Ectodermal cell (in vitro differentiated cells): ENCODE data around the gene PLXNA2.

Source experiments
- H3K27ac ChIP-seq: 2 replicates; pipeline ENCODE4 v1.7.0; 2013; ENCODE audit warnings: mild to moderate bottlenecking, low read depth, low read length; ENCODE audit not compliant: insufficient read depth, poor library complexity, severe bottlenecking
- H3K27me3 ChIP-seq: 2 replicates; pipeline ENCODE4 v1.7.0; 2013; ENCODE audit warnings: mild to moderate bottlenecking, low read length; ENCODE audit not compliant: insufficient read depth, control insufficient read depth, poor library complexity, severe bottlenecking
- H3K36me3 ChIP-seq: one replicate; pipeline ENCODE4 v1.7.0; 2013; ENCODE audit warnings: low read length; ENCODE audit not compliant: control insufficient read depth, insufficient read depth
- H3K4me1 ChIP-seq: one replicate; pipeline ENCODE4 v1.7.0; 2013; ENCODE audit warnings: low read length; ENCODE audit not compliant: control insufficient read depth, insufficient read depth
- H3K4me3 ChIP-seq: 2 replicates; pipeline ENCODE4 v1.7.0; 2013; ENCODE audit warnings: low read depth, low read length, control low read depth; ENCODE audit not compliant: insufficient read depth
- H3K9me3 ChIP-seq: 2 replicates; pipeline ENCODE4 v1.7.0; 2013; ENCODE audit warnings: mild to moderate bottlenecking, low read length, moderate library complexity; ENCODE audit not compliant: control insufficient read depth
- WGBS, 2 experiments: methylation state at CpG; one replicate each; pipeline ENCODE4 v1.1.7; 2013; ENCODE audit warnings: missing lambda C conversion rate in 2 of 2; 5-methylcytosine and 5-hydroxymethylcytosine counted together

Gene PLXNA2

GRCh38 chr1:208052135-208052534 lies 192.0 kb downstream of the PLXNA2 start:
- Histone ChIP-seq H3K9me3 (no peaks in the 10 kb centered on the region), H3K36me3 (no peaks in the 10 kb centered on the region), H3K27ac (no peak overlapping the region), H3K4me3 (no peak overlapping the region), H3K27me3 (no peaks in the 10 kb centered on the region), H3K4me1 (no peaks in the 10 kb centered on the region)
- WGBS, 2 experiments: 96 to 97% methylated on average over 8 of the region's 8 CpGs

DNA sequence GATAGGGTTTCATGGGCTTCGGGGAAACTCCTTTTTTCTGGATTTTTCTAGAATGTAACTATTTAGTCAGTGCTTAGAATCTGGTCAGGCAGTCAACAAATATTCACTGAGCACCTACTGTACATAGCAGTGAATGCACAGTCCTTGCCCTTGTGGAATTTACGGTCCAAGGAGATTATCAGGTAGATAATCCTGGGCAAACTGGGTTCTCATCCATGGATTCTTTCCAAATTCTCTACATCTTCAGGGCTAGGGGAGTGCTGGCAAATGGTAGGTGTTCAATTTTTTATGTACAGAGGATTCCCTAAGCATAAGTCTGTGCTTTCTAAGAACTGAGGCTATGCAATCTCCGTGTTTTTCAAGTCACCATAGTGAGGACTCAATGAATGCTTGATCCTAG lies 192.5 kb downstream of the PLXNA2 start:
- H3K27me3 ChIP-seq: no peaks in the 10 kb centered on the region
- no peaks in the 10 kb centered on the region for H3K36me3 ChIP-seq
- H3K27ac ChIP-seq: no peak overlapping the region
- 72 to 74% methylated on average over 3 of the region's 3 CpGs for WGBS, 2 experiments
- H3K4me3 ChIP-seq: no peak overlapping the region
- no peaks in the 10 kb centered on the region for H3K4me1 ChIP-seq
- no peaks in the 10 kb centered on the region for H3K9me3 ChIP-seq

DNA sequence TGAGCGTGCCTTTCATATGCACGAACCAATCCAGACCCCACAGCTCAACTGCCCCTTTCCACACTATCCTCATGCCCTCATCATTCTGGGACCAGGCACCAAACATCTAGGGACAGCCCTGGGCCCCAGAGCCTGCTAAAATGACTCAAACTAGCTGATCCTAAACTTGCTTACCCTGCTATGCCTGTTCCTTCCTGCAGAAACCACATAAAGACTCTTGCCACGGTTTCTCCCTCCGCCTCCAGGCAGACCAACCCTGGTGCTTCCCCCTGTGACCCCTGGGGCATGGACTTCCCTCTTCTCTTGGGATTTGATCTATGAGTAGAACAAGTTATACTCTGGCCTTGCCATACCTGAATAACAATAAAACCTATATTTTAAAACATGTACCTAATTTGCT lies 195.3 kb downstream of the PLXNA2 start:
- no peak overlapping the region for H3K27ac ChIP-seq
- WGBS, 2 experiments: 91 to 96% methylated on average over 4 of the region's 4 CpGs

DNA sequence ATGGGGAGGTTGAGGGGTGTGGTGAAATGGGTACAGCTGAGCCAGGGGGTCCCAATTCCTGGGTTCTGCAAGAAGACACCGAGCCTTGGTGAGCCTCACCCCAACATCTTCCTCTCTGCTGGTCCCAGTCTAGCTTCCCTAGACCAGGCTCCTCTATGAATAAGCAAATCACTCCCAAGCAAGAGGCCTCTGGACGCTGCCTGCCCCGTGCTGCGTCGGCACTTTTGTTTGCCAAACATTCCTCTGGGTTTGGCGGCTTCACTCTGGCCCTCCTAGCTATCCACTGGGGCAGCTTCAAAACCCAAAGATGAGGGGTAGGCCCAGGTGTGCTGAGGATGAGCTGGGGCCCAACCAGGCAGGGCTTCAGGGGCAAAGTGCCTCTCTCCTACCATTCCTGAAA lies 196.2 kb downstream of the PLXNA2 start:
- Histone ChIP-seq H3K27ac (no peak overlapping the region), H3K9me3 (no peaks in the 10 kb centered on the region), H3K4me3 (no peak overlapping the region), H3K4me1 (no peaks in the 10 kb centered on the region), H3K36me3 (no peaks in the 10 kb centered on the region), H3K27me3 (no peaks in the 10 kb centered on the region)
- 75 to 81% methylated on average over 6 of the region's 6 CpGs for WGBS, 2 experiments

More for the DNA sequence above, 195.3 kb downstream of the PLXNA2 start:
- Histone ChIP-seq H3K4me3 (no peak overlapping the region), H3K36me3 (no peaks in the 10 kb centered on the region), H3K9me3 (no peaks in the 10 kb centered on the region), H3K27me3 (no peaks in the 10 kb centered on the region), H3K4me1 (no peaks in the 10 kb centered on the region)

GRCh38 chr1:208047476-208047934 lies 196.7 kb downstream of the PLXNA2 start:
- H3K27me3 ChIP-seq: no peaks in the 10 kb centered on the region
- H3K27ac ChIP-seq: no peak overlapping the region
- no peaks in the 10 kb centered on the region for H3K9me3 ChIP-seq
- H3K36me3 ChIP-seq: no peaks in the 10 kb centered on the region
- H3K4me3 ChIP-seq: no peak overlapping the region
- 77 to 82% methylated on average over 6 of the region's 6 CpGs for WGBS, 2 experiments
- H3K4me1 ChIP-seq: no peaks in the 10 kb centered on the region

DNA sequence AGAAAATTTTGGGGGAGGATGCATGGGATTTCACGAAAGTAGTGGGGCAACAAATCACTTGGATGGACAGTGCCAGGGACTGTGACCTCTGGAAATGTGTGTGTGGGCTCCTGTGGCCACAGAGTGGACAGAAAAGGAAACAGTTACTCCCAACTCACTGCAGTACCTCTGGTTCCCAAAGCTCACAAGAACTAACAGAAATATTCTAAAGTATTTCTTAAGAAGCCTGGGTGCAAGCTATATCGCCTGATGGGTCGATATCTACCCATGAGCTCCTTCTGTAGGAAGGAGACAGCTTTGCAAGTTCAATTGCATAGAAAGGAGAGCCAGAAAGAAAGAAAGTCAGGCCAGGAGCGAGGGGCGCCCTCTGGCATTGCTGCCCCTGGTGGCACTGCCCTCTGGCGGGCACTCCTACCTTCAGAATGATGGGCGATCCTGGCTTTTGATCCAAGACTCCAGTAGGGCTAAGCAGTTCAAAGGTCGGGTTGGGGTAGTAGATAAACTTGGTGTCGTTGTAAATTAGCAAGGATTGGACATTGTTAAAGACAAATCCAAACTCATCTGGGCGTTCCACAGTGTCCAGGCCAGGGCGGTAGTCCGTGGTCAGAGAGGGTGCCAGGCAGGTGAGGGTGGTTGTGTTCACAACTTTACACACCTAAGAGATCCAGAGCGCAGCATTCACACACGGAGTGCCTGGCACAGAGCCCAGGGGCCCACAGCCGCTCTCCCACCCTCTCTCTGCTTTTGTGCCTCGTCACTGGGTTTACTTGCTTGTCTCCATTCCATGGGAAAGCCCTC lies 198.5 kb downstream of the PLXNA2 start:
- WGBS, 2 experiments: 93 to 94% methylated on average over 16 of the region's 16 CpGs

GRCh38 chr1:208044589-208045462 lies 199.4 kb downstream of the PLXNA2 start:
- H3K9me3 ChIP-seq: no peaks in the 10 kb centered on the region

More for the DNA sequence above, 198.5 kb downstream of the PLXNA2 start:
- Histone ChIP-seq H3K4me3 (no peak overlapping the region), H3K4me1 (peaks cover 15% of the 10 kb centered on the region), H3K9me3 (no peaks in the 10 kb centered on the region), H3K36me3 (no peaks in the 10 kb centered on the region), H3K27ac (no peak overlapping the region), H3K27me3 (no peaks in the 10 kb centered on the region)

DNA sequence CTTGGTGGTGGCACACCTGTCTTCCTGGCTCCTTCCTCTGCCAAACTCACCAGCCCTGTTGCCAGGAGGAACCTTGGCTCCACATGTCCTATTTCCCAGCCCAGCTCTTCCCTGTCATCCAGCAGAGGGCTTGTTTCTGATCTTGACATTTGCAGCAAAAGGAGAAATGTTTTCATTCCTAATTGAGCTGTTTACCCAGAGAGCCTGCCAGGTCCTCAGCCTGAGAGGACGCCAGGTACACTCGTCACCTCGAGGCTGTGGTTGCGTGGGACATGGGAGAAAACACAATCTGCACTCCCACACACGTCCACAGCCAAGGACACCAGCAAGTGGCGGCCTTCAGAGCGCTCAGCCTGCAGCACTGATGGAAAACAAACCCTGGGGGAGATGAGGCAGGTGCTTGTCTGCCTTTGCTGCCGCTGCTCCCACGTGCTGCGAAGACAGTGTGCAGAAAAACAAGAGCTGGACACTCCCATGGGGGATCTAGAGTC lies 200.4 kb downstream of the PLXNA2 start:
- Histone ChIP-seq H3K9me3 (no peaks in the 10 kb centered on the region), H3K27me3 (no peaks in the 10 kb centered on the region), H3K36me3 (no peaks in the 10 kb centered on the region), H3K4me3 (no peak overlapping the region), H3K4me1 (peaks cover 15% of the 10 kb centered on the region), H3K27ac (no peak overlapping the region)
- WGBS, 2 experiments: 92 to 93% methylated on average over 10 of the region's 10 CpGs

More at GRCh38 chr1:208044589-208045462, 199.4 kb downstream of the PLXNA2 start:
- Histone ChIP-seq H3K27ac (no peak overlapping the region), H3K4me1 (peaks cover 15% of the 10 kb centered on the region), H3K36me3 (no peaks in the 10 kb centered on the region), H3K4me3 (no peak overlapping the region), H3K27me3 (no peaks in the 10 kb centered on the region)
- WGBS, 2 experiments: 93 to 94% methylated on average over 27 of the region's 27 CpGs

DNA sequence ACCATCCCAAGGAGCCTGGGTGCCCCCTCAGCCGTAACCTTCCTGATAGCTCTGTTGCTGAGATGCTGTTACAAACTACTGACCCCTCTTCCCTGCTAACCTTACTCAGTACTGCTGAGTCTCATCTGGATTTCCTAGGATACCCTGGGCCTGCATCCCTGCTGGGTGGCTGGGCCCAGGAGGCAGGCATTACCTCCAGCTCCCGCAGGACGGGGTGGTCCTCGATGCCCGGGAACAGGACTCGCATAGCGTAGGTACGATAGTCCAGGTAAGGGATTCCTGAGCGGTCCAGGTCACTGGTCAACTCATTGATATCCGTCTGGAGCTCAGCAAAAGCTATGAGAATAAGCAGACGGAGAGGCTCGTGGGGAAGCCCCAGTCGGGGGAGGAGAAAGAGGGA lies 201.3 kb downstream of the PLXNA2 start:
- H3K27ac ChIP-seq: no peak overlapping the region
- no peaks in the 10 kb centered on the region for H3K36me3 ChIP-seq
- H3K9me3 ChIP-seq: no peaks in the 10 kb centered on the region
- no peak overlapping the region for H3K4me3 ChIP-seq
- H3K4me1 ChIP-seq: peaks cover 15% of the 10 kb centered on the region
- H3K27me3 ChIP-seq: no peaks in the 10 kb centered on the region
- whole genome bisulfite sequencing, 2 experiments: 91% methylated on average over 13 of the region's 13 CpGs

GRCh38 chr1:208042041-208042615 lies 202.1 kb downstream of the PLXNA2 start:
- no peak overlapping the region for H3K27ac ChIP-seq
- H3K9me3 ChIP-seq: no peaks in the 10 kb centered on the region
- peaks cover 15% of the 10 kb centered on the region for H3K4me1 ChIP-seq
- WGBS, 2 experiments: 95% methylated on average over 22 of the region's 22 CpGs
- no peaks in the 10 kb centered on the region for H3K36me3 ChIP-seq
- no peak overlapping the region for H3K4me3 ChIP-seq
- H3K27me3 ChIP-seq: no peaks in the 10 kb centered on the region
